ENCODE data around the gene SLC41A2. TPM values are rescaled to one million over a fixed set of nuclear protein-coding genes. Genes with fewer than 3 reads are reported as not detected.

Gene SLC41A2
- total and polyA plus RNA-seq, 2 experiments from 2014 or later, result 8.9 to 29.6 TPM

DNA sequence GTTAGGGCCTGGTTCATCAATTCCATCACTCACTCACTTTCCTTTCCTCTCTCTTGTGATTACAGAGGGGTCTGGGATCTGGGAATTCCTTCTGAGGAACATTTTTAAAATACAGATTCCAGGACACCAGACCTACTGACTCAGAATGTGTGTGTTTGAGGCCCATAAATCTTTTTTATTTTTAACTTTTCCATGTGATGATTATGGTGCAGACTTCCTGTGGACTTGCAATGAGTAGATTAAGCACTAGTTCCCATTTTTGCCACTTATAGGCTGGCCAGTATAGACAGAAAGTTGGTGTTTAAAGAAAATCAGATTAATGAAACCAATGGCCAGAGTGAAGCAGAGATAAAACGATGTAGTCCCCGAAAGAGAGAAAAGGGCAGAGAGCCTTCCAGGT, 28.1 kb downstream of the SLC41A2 start:
- Histone ChIP-seq H3K9ac (no peak overlapping the region), H3K4me2 (ENCODE audit: unreplicated experiment) (peak overlapping the region; percentile 64), H3K27ac (peak overlapping the region; percentile 35), H3K27me3 (replicated peaks; ENCODE audit: insufficient read depth) (no peaks in the 10 kb centered on the region), H2AFZ (no peak overlapping the region), H3F3A (ENCODE audit: insufficient read depth) (peaks cover 29% of the 10 kb centered on the region; the same call in 1 of the 2 replicates), H3K4me1 (ENCODE audit: insufficient read depth) (peaks cover 35% of the 10 kb centered on the region), H3K9me3 (ENCODE audit: low read depth) (no peaks in the 10 kb centered on the region), H4K20me1 (ENCODE audit: insufficient read depth) (no peaks in the 10 kb centered on the region), H3K79me2 (ENCODE audit: insufficient read depth) (no peaks in the 10 kb centered on the region), H3K4me3 (no peak overlapping the region), H3K9me2 (ENCODE audit: insufficient read depth) (peaks cover 4% of the 10 kb centered on the region; the same call in 1 of the 2 replicates), H3K36me3 (ENCODE audit: low read depth) (no peaks in the 10 kb centered on the region)
- 45 to 51% methylated on average over 2 of the region's 2 CpGs for WGBS, 2 experiments (ENCODE audit: low coverage in 1 of 2, low lambda C conversion rate in 2 of 2, missing lambda C conversion rate in 2 of 2)
- DNase-seq, result peak; percentile 49
- in situ Hi-C loops (cut with MboI), result no loop called here
- no peak for TF ChIP-seq EZH2phosphoT487 (IDR thresholded peaks at IDR 0.05; ENCODE audit: insufficient read depth, low read depth)
- TF ChIP-seq EZH2 (IDR thresholded peaks at IDR 0.05; ENCODE audit: insufficient read depth, poor library complexity, severe bottlenecking), result no peak

DNA sequence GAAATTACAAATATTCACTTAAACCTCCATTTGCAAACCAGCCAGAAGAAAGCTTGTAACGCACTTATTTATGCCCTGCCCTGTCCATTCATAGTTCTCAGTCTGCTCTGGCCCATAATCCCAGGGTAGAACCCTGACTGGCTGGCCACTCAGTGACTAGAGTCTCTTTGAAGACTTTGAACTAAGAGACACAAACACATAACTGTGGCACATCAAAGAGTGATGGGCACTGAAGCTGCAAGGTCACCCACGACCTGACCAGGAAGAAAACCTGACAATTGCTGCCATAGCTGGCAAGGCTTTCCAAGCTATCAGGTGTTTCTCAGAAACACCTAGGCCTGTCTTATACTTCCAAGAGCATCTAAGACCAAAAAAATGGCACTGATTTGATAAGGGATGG, 28.7 kb downstream of the SLC41A2 start:
- peaks cover 4% of the 10 kb centered on the region; the same call in 1 of the 2 replicates for H3K9me2 ChIP-seq (ENCODE audit: insufficient read depth)
- TF ChIP-seq EZH2phosphoT487 (IDR thresholded peaks at IDR 0.05; ENCODE audit: insufficient read depth, low read depth), result no peak
- DNase-seq, result no peak
- H3K4me2 ChIP-seq (ENCODE audit: unreplicated experiment), result peak overlapping the region; percentile 64
- H3K9ac ChIP-seq, result no peak overlapping the region
- no peaks in the 10 kb centered on the region for H4K20me1 ChIP-seq (ENCODE audit: insufficient read depth)
- no peak overlapping the region for H3K4me3 ChIP-seq
- H3K27me3 ChIP-seq (replicated peaks; ENCODE audit: insufficient read depth), result no peaks in the 10 kb centered on the region
- no peaks in the 10 kb centered on the region for H3K79me2 ChIP-seq (ENCODE audit: insufficient read depth)
- H2AFZ ChIP-seq, result no peak overlapping the region
- H3F3A ChIP-seq (ENCODE audit: insufficient read depth), result peaks cover 29% of the 10 kb centered on the region; the same call in 1 of the 2 replicates
- no peaks in the 10 kb centered on the region for H3K36me3 ChIP-seq (ENCODE audit: low read depth)
- H3K9me3 ChIP-seq (ENCODE audit: low read depth), result no peaks in the 10 kb centered on the region
- H3K27ac ChIP-seq, result no peak overlapping the region
- H3K4me1 ChIP-seq (ENCODE audit: insufficient read depth), result peaks cover 35% of the 10 kb centered on the region
- WGBS, 2 experiments (ENCODE audit: low coverage in 1 of 2, low lambda C conversion rate in 2 of 2, missing lambda C conversion rate in 2 of 2), result 65 to 69% methylated on average over 2 of the region's 2 CpGs
- in situ Hi-C loops (cut with MboI), result no loop called here

DNA sequence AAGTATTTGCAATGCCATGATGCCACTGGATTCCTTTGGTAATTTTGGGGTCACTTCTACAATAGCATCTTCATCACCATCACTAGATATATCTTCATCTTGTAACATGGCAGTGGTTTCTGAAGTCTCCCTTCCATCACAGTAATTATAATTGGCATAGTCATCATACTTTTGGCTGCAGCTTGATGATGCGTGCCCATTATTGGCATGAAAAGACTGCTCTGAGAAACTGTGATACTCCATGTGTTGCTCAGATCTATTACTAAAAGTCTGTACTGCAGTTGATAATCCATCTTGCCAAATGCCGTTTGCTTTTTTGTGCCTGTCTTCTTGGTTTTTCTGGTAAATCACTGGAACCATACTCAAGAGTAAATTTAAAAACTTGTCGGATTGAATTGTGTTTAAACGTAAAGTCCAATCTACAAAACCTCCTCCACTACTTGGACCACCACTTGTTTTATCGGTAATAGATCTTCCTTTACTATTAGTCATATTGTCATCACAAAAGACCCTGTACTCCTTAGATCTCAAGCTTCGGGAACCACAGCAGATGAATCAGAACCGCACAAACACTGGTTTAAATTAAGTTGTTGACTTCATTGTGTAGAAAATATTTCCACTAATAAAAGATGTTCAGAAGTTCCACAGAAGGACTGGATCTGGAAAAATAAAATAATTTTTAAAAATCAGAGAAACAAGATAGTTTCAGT, 29.9 kb downstream of the SLC41A2 start:
- Histone ChIP-seq H3K4me2 (ENCODE audit: unreplicated experiment) (peak overlapping the region; percentile 40), H3K27ac (no peak overlapping the region), H3K9me3 (ENCODE audit: low read depth) (no peaks in the 10 kb centered on the region), H3K4me3 (peak overlapping the region; percentile 19; the same call in 1 of the 2 replicates), H4K20me1 (ENCODE audit: insufficient read depth) (no peaks in the 10 kb centered on the region), H3K9me2 (ENCODE audit: insufficient read depth) (peaks cover 3% of the 10 kb centered on the region; the same call in 1 of the 2 replicates), H3K27me3 (replicated peaks; ENCODE audit: insufficient read depth) (no peaks in the 10 kb centered on the region), H3F3A (ENCODE audit: insufficient read depth) (peaks cover 29% of the 10 kb centered on the region; the same call in 1 of the 2 replicates), H3K4me1 (ENCODE audit: insufficient read depth) (peaks cover 35% of the 10 kb centered on the region), H3K36me3 (ENCODE audit: low read depth) (no peaks in the 10 kb centered on the region), H3K79me2 (ENCODE audit: insufficient read depth) (no peaks in the 10 kb centered on the region), H2AFZ (peak overlapping the region; percentile 19; the same call in 1 of the 2 replicates), H3K9ac (no peak overlapping the region)
- WGBS, 2 experiments (ENCODE audit: low coverage in 1 of 2, low lambda C conversion rate in 2 of 2, missing lambda C conversion rate in 2 of 2), result 8 to 12% methylated on average over 7 of the region's 7 CpGs
- TF ChIP-seq EZH2 (IDR thresholded peaks at IDR 0.05; ENCODE audit: insufficient read depth, poor library complexity, severe bottlenecking), result no peak
- peak; percentile 58 for DNase-seq
- in situ Hi-C loops (cut with MboI), result no loop called here

DNA sequence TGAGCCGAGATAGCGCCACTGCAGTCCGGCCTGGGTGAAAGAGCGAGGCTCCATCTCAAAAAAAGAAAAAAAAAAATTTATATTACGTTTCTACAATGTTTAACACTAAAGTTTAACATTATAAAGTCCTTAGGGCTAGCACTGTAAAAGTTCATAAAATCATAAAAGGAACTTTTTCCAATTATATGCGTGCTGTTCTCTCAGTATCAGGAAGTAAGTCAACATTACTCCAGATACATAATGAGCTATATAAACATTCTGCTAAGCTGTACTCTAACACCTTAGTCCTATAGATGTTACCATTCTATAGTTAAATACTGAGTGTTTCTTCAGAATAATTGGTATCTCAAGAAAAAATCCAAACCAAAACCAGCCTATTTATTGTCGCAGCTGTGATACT, 32.6 kb downstream of the SLC41A2 start:
- in situ Hi-C loops (cut with MboI), result no loop called here
- Histone ChIP-seq H3K27me3 (replicated peaks; ENCODE audit: insufficient read depth) (no peaks in the 10 kb centered on the region), H3K9me2 (ENCODE audit: insufficient read depth) (no peaks in the 10 kb centered on the region; the same call in 1 of the 2 replicates), H3K27ac (no peak overlapping the region), H4K20me1 (ENCODE audit: insufficient read depth) (no peaks in the 10 kb centered on the region), H3K9me3 (ENCODE audit: low read depth) (no peaks in the 10 kb centered on the region), H3K4me2 (ENCODE audit: unreplicated experiment) (no peak overlapping the region), H3K4me1 (ENCODE audit: insufficient read depth) (peaks cover 27% of the 10 kb centered on the region), H3K4me3 (no peak overlapping the region), H3K79me2 (ENCODE audit: insufficient read depth) (no peaks in the 10 kb centered on the region), H3K36me3 (ENCODE audit: low read depth) (no peaks in the 10 kb centered on the region), H2AFZ (no peak overlapping the region), H3K9ac (no peak overlapping the region), H3F3A (ENCODE audit: insufficient read depth) (peaks cover 24% of the 10 kb centered on the region; the same call in 1 of the 2 replicates)
- 97 to 100% methylated on average over 7 of the region's 7 CpGs for WGBS, 2 experiments (ENCODE audit: low coverage in 1 of 2, low lambda C conversion rate in 2 of 2, missing lambda C conversion rate in 2 of 2)
- DNase-seq, result no peak
- no peak for TF ChIP-seq EZH2 (IDR thresholded peaks at IDR 0.05; ENCODE audit: insufficient read depth, poor library complexity, severe bottlenecking)
- TF ChIP-seq EZH2phosphoT487 (IDR thresholded peaks at IDR 0.05; ENCODE audit: insufficient read depth, low read depth), result no peak

Measured in GM23248 (cell line).